HepG2 (cell line): Measurements from ENCODE around the gene NAA35. TPM values are rescaled to one million over a fixed set of nuclear protein-coding genes. Genes with fewer than 3 reads are reported as not detected.

Experiments
- BCL3 ChIP-seq: sonication (generic); formaldehyde crosslinking; IDR thresholded peaks from 2 replicates; pipeline ENCODE4 v1.5.1; 2020; ENCODE audit warnings: mild to moderate bottlenecking, missing genetic modification reagents, moderate library complexity
- DNMT3B ChIP-seq: conservative IDR thresholded peaks from 2 replicates; pipeline ENCODE4 v1.6.1; 2016; ENCODE audit warnings: missing biosample characterization, control low read depth
- GTF3A ChIP-seq: sonication (generic); formaldehyde crosslinking; conservative IDR thresholded peaks from 2 replicates; pipeline ENCODE4 v1.4.0; 2020; ENCODE audit warnings: mild to moderate bottlenecking, missing genetic modification reagents
- HDAC6 ChIP-seq: fragments of 200-600 bp; sonication (generic); IDR thresholded peaks from 2 replicates; pipeline ENCODE4 v1.7.0; 2017; ENCODE audit warnings: mild to moderate bottlenecking, antibody characterized with exemption, low read length, low read depth
- IRF2 ChIP-seq: IDR thresholded peaks from 2 replicates; pipeline ENCODE4 v1.6.1; 2018; ENCODE audit warnings: missing genetic modification reagents, missing compliant biosample characterization
- PCBP1 ChIP-seq: fragments of 200-400 bp; formaldehyde crosslinking; IDR thresholded peaks from 2 replicates; pipeline ENCODE4 v1.6.1; 2017; ENCODE audit warnings: mild to moderate bottlenecking, low read depth, low read length, borderline replicate concordance
- PLRG1 ChIP-seq: fragments of 450-650 bp; conservative IDR thresholded peaks from 2 replicates; pipeline ENCODE4 v1.6.1; 2016
- PRDM10 ChIP-seq: sonication (generic); formaldehyde crosslinking; IDR thresholded peaks from 2 replicates; pipeline ENCODE4 v1.4.0; 2020; ENCODE audit warnings: low read depth, missing genetic modification reagents
- YEATS2 ChIP-seq: sonication (generic); formaldehyde crosslinking; IDR thresholded peaks from 2 replicates; pipeline ENCODE4 v1.4.0; 2020; ENCODE audit warnings: missing genetic modification reagents, borderline replicate concordance
- ZNF18 ChIP-seq: sonication (generic); formaldehyde crosslinking; IDR thresholded peaks from 2 replicates; pipeline ENCODE4 v1.8.0; 2022; ENCODE audit warnings: mild to moderate bottlenecking, missing genetic modification reagents; ENCODE audit not compliant: insufficient replicate concordance
- ZNF20 ChIP-seq: sonication (generic); formaldehyde crosslinking; IDR thresholded peaks from 2 replicates; pipeline ENCODE4 v1.4.0; 2020; ENCODE audit warnings: mild to moderate bottlenecking, moderate library complexity, missing genetic modification reagents
- ZNF224 ChIP-seq: sonication (generic); formaldehyde crosslinking; IDR thresholded peaks from 2 replicates; pipeline ENCODE4 v1.5.0; 2020; ENCODE audit warnings: mild to moderate bottlenecking, missing genetic modification reagents
- ZNF468 ChIP-seq: sonication (generic); formaldehyde crosslinking; IDR thresholded peaks from 2 replicates; pipeline ENCODE4 v1.8.0; 2022; ENCODE audit warnings: mild to moderate bottlenecking, moderate library complexity, missing genetic modification reagents
- ZNF563 ChIP-seq: sonication (generic); formaldehyde crosslinking; IDR thresholded peaks from 2 replicates; pipeline ENCODE4 v1.8.0; 2022; ENCODE audit warnings: mild to moderate bottlenecking, moderate library complexity, missing genetic modification reagents
- ZNF598 ChIP-seq: sonication (generic); formaldehyde crosslinking; IDR thresholded peaks from 2 replicates; pipeline ENCODE4 v1.5.1; 2020; ENCODE audit warnings: mild to moderate bottlenecking, missing genetic modification reagents, borderline replicate concordance
- ZNF616 ChIP-seq: sonication (generic); formaldehyde crosslinking; IDR thresholded peaks from 2 replicates; pipeline ENCODE4 v1.5.0; 2020; ENCODE audit warnings: low read depth, mild to moderate bottlenecking, missing genetic modification reagents
- polyA plus RNA-seq, 8 experiments: library from polyadenylated mRNA; depleted of rRNA in 3 of 8; stranded (reverse) in 7 of 8; unstranded in 1 of 8; fragments of >200 nt; fragmentation: Illumina TruSeq in 4 of 8; extraction: Trizol in 4 of 8; gene quantifications; 2 replicates each; pipeline versions ENCODE4 v1.2.1 to v1.2.3, GENCODE V29; 2011 to 2016; ENCODE audit warnings: low read depth in 4 of 8, missing spikeins in 1 of 8, mixed read lengths in 1 of 8; ENCODE audit not compliant: insufficient read depth in 1 of 8
- total RNA-seq, 5 experiments: library from RNA; depleted of rRNA; stranded (reverse); fragments of >200 nt; fragmentation: Illumina TruSeq; extraction: Trizol; gene quantifications; 2 replicates each; pipeline ENCODE4 v1.2.3, GENCODE V29; 2016; ENCODE audit warnings: low read depth in 1 of 5
- TF ChIP-seq, protein P1 (sequence below): IDR thresholded peaks from 2 replicates; pipeline ENCODE4 v1.6.1; 2016; ENCODE audit warnings: low read depth, missing genetic modification reagents, missing compliant biosample characterization

NAA35 gene
- total and polyA plus RNA-seq, 2 of the 13 experiments (the other 11 are each of a cell fraction or from before 2014, with no cell fraction given) = 21.6 to 28.9 TPM

GRCh38 chr9:85940832-85941621 is at the start of gene NAA35 (continued):
- no peak for TF ChIP-seq HDAC6
- no peak for TF ChIP-seq ZNF20 (CRISPR knock-in tag)
- TF ChIP-seq ZNF18 = no peak
- TF ChIP-seq BCL3 = no peak
- no peak for TF ChIP-seq GTF3A
- no peak for TF ChIP-seq ZNF468 (CRISPR knock-in tag)
- TF ChIP-seq PLRG1 = no peak
- no peak for TF ChIP-seq PCBP1
- TF ChIP-seq IRF2 (CRISPR knock-in tag) = no peak
- TF ChIP-seq ZNF224 = 0 out of 2 replicates have a peak, but pooled peaks have one; percentile 23
- no peak for TF ChIP-seq DNMT3B
- no peak for TF ChIP-seq ZNF616 (CRISPR knock-in tag)
- TF ChIP-seq, protein P1, sequence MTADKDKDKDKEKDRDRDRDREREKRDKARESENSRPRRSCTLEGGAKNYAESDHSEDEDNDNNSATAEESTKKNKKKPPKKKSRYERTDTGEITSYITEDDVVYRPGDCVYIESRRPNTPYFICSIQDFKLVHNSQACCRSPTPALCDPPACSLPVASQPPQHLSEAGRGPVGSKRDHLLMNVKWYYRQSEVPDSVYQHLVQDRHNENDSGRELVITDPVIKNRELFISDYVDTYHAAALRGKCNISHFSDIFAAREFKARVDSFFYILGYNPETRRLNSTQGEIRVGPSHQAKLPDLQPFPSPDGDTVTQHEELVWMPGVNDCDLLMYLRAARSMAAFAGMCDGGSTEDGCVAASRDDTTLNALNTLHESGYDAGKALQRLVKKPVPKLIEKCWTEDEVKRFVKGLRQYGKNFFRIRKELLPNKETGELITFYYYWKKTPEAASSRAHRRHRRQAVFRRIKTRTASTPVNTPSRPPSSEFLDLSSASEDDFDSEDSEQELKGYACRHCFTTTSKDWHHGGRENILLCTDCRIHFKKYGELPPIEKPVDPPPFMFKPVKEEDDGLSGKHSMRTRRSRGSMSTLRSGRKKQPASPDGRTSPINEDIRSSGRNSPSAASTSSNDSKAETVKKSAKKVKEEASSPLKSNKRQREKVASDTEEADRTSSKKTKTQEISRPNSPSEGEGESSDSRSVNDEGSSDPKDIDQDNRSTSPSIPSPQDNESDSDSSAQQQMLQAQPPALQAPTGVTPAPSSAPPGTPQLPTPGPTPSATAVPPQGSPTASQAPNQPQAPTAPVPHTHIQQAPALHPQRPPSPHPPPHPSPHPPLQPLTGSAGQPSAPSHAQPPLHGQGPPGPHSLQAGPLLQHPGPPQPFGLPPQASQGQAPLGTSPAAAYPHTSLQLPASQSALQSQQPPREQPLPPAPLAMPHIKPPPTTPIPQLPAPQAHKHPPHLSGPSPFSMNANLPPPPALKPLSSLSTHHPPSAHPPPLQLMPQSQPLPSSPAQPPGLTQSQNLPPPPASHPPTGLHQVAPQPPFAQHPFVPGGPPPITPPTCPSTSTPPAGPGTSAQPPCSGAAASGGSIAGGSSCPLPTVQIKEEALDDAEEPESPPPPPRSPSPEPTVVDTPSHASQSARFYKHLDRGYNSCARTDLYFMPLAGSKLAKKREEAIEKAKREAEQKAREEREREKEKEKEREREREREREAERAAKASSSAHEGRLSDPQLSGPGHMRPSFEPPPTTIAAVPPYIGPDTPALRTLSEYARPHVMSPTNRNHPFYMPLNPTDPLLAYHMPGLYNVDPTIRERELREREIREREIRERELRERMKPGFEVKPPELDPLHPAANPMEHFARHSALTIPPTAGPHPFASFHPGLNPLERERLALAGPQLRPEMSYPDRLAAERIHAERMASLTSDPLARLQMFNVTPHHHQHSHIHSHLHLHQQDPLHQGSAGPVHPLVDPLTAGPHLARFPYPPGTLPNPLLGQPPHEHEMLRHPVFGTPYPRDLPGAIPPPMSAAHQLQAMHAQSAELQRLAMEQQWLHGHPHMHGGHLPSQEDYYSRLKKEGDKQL (CRISPR knock-in tag) = no peak
- peak; percentile 91; the same call in 1 of the 2 replicates for TF ChIP-seq YEATS2
- TF ChIP-seq PRDM10 (CRISPR knock-in tag) = no peak
- TF ChIP-seq ZNF563 (CRISPR knock-in tag) = 0 out of 2 replicates have a peak, but pooled peaks have one; percentile 65
- no peak; the same call in 1 of the 2 replicates for TF ChIP-seq ZNF598 (CRISPR knock-in tag)
